Measurements from ENCODE around the gene CNOT1. TPM values are rescaled to one million over a fixed set of nuclear protein-coding genes. Genes with fewer than 3 reads are reported as not detected.

CNOT1 gene
- polyA plus RNA-seq, 1 donor (not counting 4 experiments of a cell fraction or from before 2014, with no cell fraction given) = 163 TPM

- no peak for TF ChIP-seq EZH2 (IDR thresholded peaks at IDR 0.05; ENCODE audit: low read length)
- no peak for TF ChIP-seq CTCF (optimal IDR thresholded peaks at IDR 0.05 in 1 of 3, IDR thresholded peaks at IDR 0.05 in 1 of 3, conservative IDR thresholded peaks at IDR 0.05 in 1 of 3; ENCODE audit: extremely low read depth in 1 of 3, insufficient read depth in 2 of 3, low read length in 3 of 3)
- H3K4me3 ChIP-seq (ENCODE audit: control insufficient read depth in 2 of 3, extremely low read depth in 1 of 3, insufficient read depth in 2 of 3, low read depth in 1 of 3, low read length in 3 of 3) = no peak overlapping the region
- no peak for FAIRE-seq
- no peak overlapping the region for H3K27ac ChIP-seq (ENCODE audit: control insufficient read depth, insufficient read depth, low read length)
- H4K20me1 ChIP-seq (ENCODE audit: control insufficient read depth, extremely low read depth, insufficient read depth, low read length) = no peaks in the 10 kb centered on the region
- dilution Hi-C loops (cut with MboI; ENCODE audit: extremely low pct_ligation_motif_present, low sequenced_read_pairs) = no loop called here
- no peaks in the 10 kb centered on the region for H3K79me2 ChIP-seq (ENCODE audit: control insufficient read depth, insufficient read depth, low read length)
- H2AFZ ChIP-seq (ENCODE audit: control insufficient read depth, low read length) = no peak overlapping the region
- H3K27me3 ChIP-seq (ENCODE audit: control insufficient read depth, extremely low read depth, insufficient read depth, low read length) = no peaks in the 10 kb centered on the region
- DNase-seq (ENCODE audit: low read depth, low spot score) = no peak
- no peaks in the 10 kb centered on the region for H3K9me1 ChIP-seq (ENCODE audit: control insufficient read depth, extremely low read depth, insufficient read depth, low read length)
- H3K9me3 ChIP-seq (ENCODE audit: control insufficient read depth, low read depth, low read length) = no peaks in the 10 kb centered on the region
- H3K9ac ChIP-seq (ENCODE audit: control insufficient read depth, extremely low read depth, insufficient read depth, low read length) = no peak overlapping the region
- no peaks in the 10 kb centered on the region for H3K36me3 ChIP-seq (ENCODE audit: control insufficient read depth in 2 of 2, extremely low read depth in 1 of 2, insufficient read depth in 2 of 2, low read length in 2 of 2)
- no peaks in the 10 kb centered on the region for H3K4me1 ChIP-seq (ENCODE audit: control insufficient read depth, extremely low read depth, insufficient read depth, low read length)
- no peak overlapping the region for H3K4me2 ChIP-seq (ENCODE audit: control insufficient read depth, extremely low read depth, insufficient read depth, low read depth, low read length)
Measured at GRCh38 chr16:58644108-58644507, 14.5 kb upstream of the CNOT1 start.

GRCh38 chr16:58640949-58641348 is 11.3 kb upstream of the CNOT1 start:
- TF ChIP-seq CTCF (optimal IDR thresholded peaks at IDR 0.05 in 1 of 3, IDR thresholded peaks at IDR 0.05 in 1 of 3, conservative IDR thresholded peaks at IDR 0.05 in 1 of 3; ENCODE audit: extremely low read depth in 1 of 3, insufficient read depth in 2 of 3, low read length in 3 of 3) = no peak
- no peak for TF ChIP-seq EZH2 (IDR thresholded peaks at IDR 0.05; ENCODE audit: low read length)

More at GRCh38 chr16:58640949-58641348, 11.3 kb upstream of the CNOT1 start:
- FAIRE-seq (no peak), DNase-seq (ENCODE audit: low read depth, low spot score) (no peak)
- H4K20me1 ChIP-seq (ENCODE audit: control insufficient read depth, extremely low read depth, insufficient read depth, low read length) = no peaks in the 10 kb centered on the region
- no peak overlapping the region for H3K9ac ChIP-seq (ENCODE audit: control insufficient read depth, extremely low read depth, insufficient read depth, low read length)
- H3K9me1 ChIP-seq (ENCODE audit: control insufficient read depth, extremely low read depth, insufficient read depth, low read length) = no peaks in the 10 kb centered on the region
- no peaks in the 10 kb centered on the region for H3K9me3 ChIP-seq (ENCODE audit: control insufficient read depth, low read depth, low read length)
- no peaks in the 10 kb centered on the region for H3K27me3 ChIP-seq (ENCODE audit: control insufficient read depth, extremely low read depth, insufficient read depth, low read length)
- no peak overlapping the region for H2AFZ ChIP-seq (ENCODE audit: control insufficient read depth, low read length)
- no peak overlapping the region for H3K4me3 ChIP-seq (ENCODE audit: control insufficient read depth in 2 of 3, extremely low read depth in 1 of 3, insufficient read depth in 2 of 3, low read depth in 1 of 3, low read length in 3 of 3)
- H3K4me2 ChIP-seq (ENCODE audit: control insufficient read depth, extremely low read depth, insufficient read depth, low read depth, low read length) = no peak overlapping the region
- no peaks in the 10 kb centered on the region for H3K79me2 ChIP-seq (ENCODE audit: control insufficient read depth, insufficient read depth, low read length)
- peaks cover 5% of the 10 kb centered on the region for H3K4me1 ChIP-seq (ENCODE audit: control insufficient read depth, extremely low read depth, insufficient read depth, low read length)
- H3K36me3 ChIP-seq (ENCODE audit: control insufficient read depth in 2 of 2, extremely low read depth in 1 of 2, insufficient read depth in 2 of 2, low read length in 2 of 2) = no peaks in the 10 kb centered on the region
- dilution Hi-C loops (cut with MboI; ENCODE audit: extremely low pct_ligation_motif_present, low sequenced_read_pairs) = no loop called here
- no peak overlapping the region for H3K27ac ChIP-seq (ENCODE audit: control insufficient read depth, insufficient read depth, low read length)

All from keratinocyte (primary cell).